ENCODE data around the gene ABCC1.

The ABCC1 gene

GRCh38 chr16:16042076-16042475 is 92.7 kb downstream of the ABCC1 start:
- DNase-seq = peak in 30 of 58 donors; percentile 1 to 70 (median 18)

- no peak for DNase-seq
These were observed 95.9 kb downstream of the ABCC1 start for GRCh38 chr16:16045296-16045695.

GRCh38 chr16:16045879-16046278 is 96.5 kb downstream of the ABCC1 start:
- no peak for DNase-seq

GRCh38 chr16:16047761-16048160 is 98.3 kb downstream of the ABCC1 start:
- DNase-seq = no peak

- no peak for DNase-seq
These were observed 99.6 kb downstream of the ABCC1 start for GRCh38 chr16:16048904-16049582.

- DNase-seq = no peak
These were observed 100.7 kb downstream of the ABCC1 start for GRCh38 chr16:16050106-16050505.

GRCh38 chr16:16051132-16051531 is 101.7 kb downstream of the ABCC1 start:
- no peak for DNase-seq

- no peak for DNase-seq
These were observed 103.5 kb downstream of the ABCC1 start for GRCh38 chr16:16052916-16053315.

- no peak for DNase-seq
These were observed 107.7 kb downstream of the ABCC1 start for GRCh38 chr16:16057102-16057501.

- DNase-seq = no peak
These were observed 109.7 kb downstream of the ABCC1 start for GRCh38 chr16:16059160-16059559.

GRCh38 chr16:16059895-16060590 is 110.6 kb downstream of the ABCC1 start:
- DNase-seq = no peak

GRCh38 chr16:16062023-16062937 is 112.9 kb downstream of the ABCC1 start:
- no peak for DNase-seq

- no peak for DNase-seq
These were observed 114.3 kb downstream of the ABCC1 start for GRCh38 chr16:16063683-16064082.

GRCh38 chr16:16064874-16065384 is 115.5 kb downstream of the ABCC1 start:
- DNase-seq = no peak

- DNase-seq = no peak
These were observed 117.7 kb downstream of the ABCC1 start for GRCh38 chr16:16067127-16067526.

- DNase-seq = no peak
These were observed 122.3 kb downstream of the ABCC1 start for GRCh38 chr16:16071631-16072244.

- no peak for DNase-seq
These were observed 123.7 kb downstream of the ABCC1 start for GRCh38 chr16:16073001-16073545.

- no peak for DNase-seq
These were observed 124.8 kb downstream of the ABCC1 start for GRCh38 chr16:16073891-16074881.
